H1 (cell line): ENCODE data around the gene GNAL.

Experiments
- CBX5 ChIP-seq: fragments of 300-800, 300-1000 bp; sonication (generic); IDR thresholded peaks from 2 replicates; pipeline ENCODE4 v1.7.1; 2016; ENCODE audit warnings: antibody characterized with exemption, low read length, low read depth
- MAFK ChIP-seq: IDR thresholded peaks from 2 replicates; pipeline ENCODE4 v1.6.1; 2012; ENCODE audit warnings: low read depth, mild to moderate bottlenecking, improper control_type of control experiment, low read length
- POLR2A ChIP-seq, 2 experiments: IDR thresholded peaks; 1 replicate in 1 of 2; 2 replicates in 1 of 2; pipeline ENCODE4 v1.6.1; 2011; ENCODE audit warnings: low read depth in 2 of 2, low read length in 2 of 2, mild to moderate bottlenecking in 2 of 2; ENCODE audit errors: control extremely low read depth in 1 of 2
- SP1 ChIP-seq: IDR thresholded peaks from 2 replicates; pipeline ENCODE4 v1.6.1; 2011; ENCODE audit warnings: low read depth, low read length
- TAF1 ChIP-seq: IDR thresholded peaks from 2 replicates; pipeline ENCODE4 v1.6.1; 2011; ENCODE audit warnings: mild to moderate bottlenecking, low read depth, low read length
- TEAD4 ChIP-seq: IDR thresholded peaks from 2 replicates; pipeline ENCODE4 v1.6.1; 2012; ENCODE audit warnings: low read depth, low read length, inconsistent platforms, mixed read lengths
- TF ChIP-seq, protein P1 (sequence below): IDR thresholded peaks from 2 replicates; pipeline ENCODE4 v1.6.1; 2012; ENCODE audit warnings: inconsistent platforms
- TF ChIP-seq, protein P2 (sequence below), 3 experiments: IDR thresholded peaks; 1 replicate in 2 of 3; 2 replicates in 1 of 3; pipeline versions ENCODE4 v1.5.1 to v1.6.1; 2011; ENCODE audit warnings: low read length in 3 of 3, mild to moderate bottlenecking in 3 of 3, inconsistent platforms in 2 of 3, low read depth in 1 of 3, moderate library complexity in 1 of 3; ENCODE audit not compliant: insufficient read depth in 1 of 3; ENCODE audit errors: control extremely low read depth in 1 of 3
- TF ChIP-seq, protein P3 (sequence below): IDR thresholded peaks from 2 replicates; pipeline ENCODE4 v1.6.1; 2012; ENCODE audit warnings: inconsistent platforms

DNA sequence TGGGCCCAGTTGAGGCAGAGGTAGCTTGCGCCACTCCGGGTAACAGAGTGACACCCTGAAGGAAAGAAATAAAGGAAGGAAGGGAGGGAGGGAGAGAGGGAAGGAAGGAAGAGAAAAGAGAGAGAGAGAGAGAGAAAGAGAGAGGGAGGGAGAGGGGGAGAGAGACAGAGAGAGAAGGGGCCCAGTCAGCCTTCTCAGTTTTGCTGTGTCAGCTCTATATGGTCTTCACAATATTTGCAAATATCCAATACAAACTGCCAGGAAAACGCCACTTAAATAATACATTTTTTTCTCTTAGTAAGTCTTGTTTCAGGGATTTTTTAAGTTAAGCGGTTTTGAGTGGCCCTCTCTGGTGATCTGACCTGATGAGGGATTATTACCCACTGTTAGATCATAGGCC, 156.6 kb downstream of the GNAL start:
- TF ChIP-seq, protein P1, sequence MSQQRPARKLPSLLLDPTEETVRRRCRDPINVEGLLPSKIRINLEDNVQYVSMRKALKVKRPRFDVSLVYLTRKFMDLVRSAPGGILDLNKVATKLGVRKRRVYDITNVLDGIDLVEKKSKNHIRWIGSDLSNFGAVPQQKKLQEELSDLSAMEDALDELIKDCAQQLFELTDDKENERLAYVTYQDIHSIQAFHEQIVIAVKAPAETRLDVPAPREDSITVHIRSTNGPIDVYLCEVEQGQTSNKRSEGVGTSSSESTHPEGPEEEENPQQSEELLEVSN = no peak
- TF ChIP-seq, protein P2, sequence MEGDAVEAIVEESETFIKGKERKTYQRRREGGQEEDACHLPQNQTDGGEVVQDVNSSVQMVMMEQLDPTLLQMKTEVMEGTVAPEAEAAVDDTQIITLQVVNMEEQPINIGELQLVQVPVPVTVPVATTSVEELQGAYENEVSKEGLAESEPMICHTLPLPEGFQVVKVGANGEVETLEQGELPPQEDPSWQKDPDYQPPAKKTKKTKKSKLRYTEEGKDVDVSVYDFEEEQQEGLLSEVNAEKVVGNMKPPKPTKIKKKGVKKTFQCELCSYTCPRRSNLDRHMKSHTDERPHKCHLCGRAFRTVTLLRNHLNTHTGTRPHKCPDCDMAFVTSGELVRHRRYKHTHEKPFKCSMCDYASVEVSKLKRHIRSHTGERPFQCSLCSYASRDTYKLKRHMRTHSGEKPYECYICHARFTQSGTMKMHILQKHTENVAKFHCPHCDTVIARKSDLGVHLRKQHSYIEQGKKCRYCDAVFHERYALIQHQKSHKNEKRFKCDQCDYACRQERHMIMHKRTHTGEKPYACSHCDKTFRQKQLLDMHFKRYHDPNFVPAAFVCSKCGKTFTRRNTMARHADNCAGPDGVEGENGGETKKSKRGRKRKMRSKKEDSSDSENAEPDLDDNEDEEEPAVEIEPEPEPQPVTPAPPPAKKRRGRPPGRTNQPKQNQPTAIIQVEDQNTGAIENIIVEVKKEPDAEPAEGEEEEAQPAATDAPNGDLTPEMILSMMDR (IDR thresholded peaks at IDR 0.05; ENCODE audit: control extremely low read depth in 1 of 3, insufficient read depth in 1 of 3, low read depth in 1 of 3, low read length in 3 of 3) = no peak
- TF ChIP-seq MAFK = peak; percentile 61
- TF ChIP-seq, protein P3, sequence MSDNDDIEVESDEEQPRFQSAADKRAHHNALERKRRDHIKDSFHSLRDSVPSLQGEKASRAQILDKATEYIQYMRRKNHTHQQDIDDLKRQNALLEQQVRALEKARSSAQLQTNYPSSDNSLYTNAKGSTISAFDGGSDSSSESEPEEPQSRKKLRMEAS = no peak
- no peak for TF ChIP-seq TEAD4
- no peak for TF ChIP-seq POLR2A (IDR thresholded peaks at IDR 0.05; ENCODE audit: control extremely low read depth in 1 of 2, low read depth in 2 of 2, low read length in 2 of 2)
- TF ChIP-seq SP1 = no peak
- no peak for TF ChIP-seq CBX5
- TF ChIP-seq TAF1 = no peak
